GM21447 (cell line): ENCODE measurements around the gene IL31RA.

Source experiments
- ATAC-seq: cut with Tn5 transposase; IDR thresholded peaks from one replicate; pipeline ENCODE4 v1.9.1; 2021; ENCODE audit not compliant: unreplicated experiment

IL31RA gene

GRCh38 chr5:55900068-55900467 is 48.9 kb downstream of the IL31RA start:
- no peak for ATAC-seq

GRCh38 chr5:55900776-55901175 is 49.6 kb downstream of the IL31RA start:
- no peak for ATAC-seq

GRCh38 chr5:55902696-55903095 is 51.5 kb downstream of the IL31RA start:
- ATAC-seq: no peak

GRCh38 chr5:55903121-55903701 is 52.1 kb downstream of the IL31RA start:
- peak; percentile 91 for ATAC-seq

- no peak for ATAC-seq
Observed at GRCh38 chr5:55904152-55904551, 53.0 kb downstream of the IL31RA start.

GRCh38 chr5:55905251-55905650 is 54.1 kb downstream of the IL31RA start:
- no peak for ATAC-seq

- ATAC-seq: no peak
Observed at GRCh38 chr5:55907927-55908326, 56.8 kb downstream of the IL31RA start.

- ATAC-seq: no peak
Observed at GRCh38 chr5:55908804-55909203, 57.6 kb downstream of the IL31RA start.

- ATAC-seq: no peak
Observed at GRCh38 chr5:55911784-55912653, 60.9 kb downstream of the IL31RA start.

GRCh38 chr5:55913466-55914413 is 62.6 kb downstream of the IL31RA start:
- peak; percentile 95 for ATAC-seq

- ATAC-seq: no peak
Observed at GRCh38 chr5:55914971-55915370, 63.8 kb downstream of the IL31RA start.

- ATAC-seq: no peak
Observed at GRCh38 chr5:55915783-55916182, 64.6 kb downstream of the IL31RA start.

GRCh38 chr5:55916986-55917385 is 65.8 kb downstream of the IL31RA start:
- ATAC-seq: no peak

- no peak for ATAC-seq
Observed at GRCh38 chr5:55917402-55918086, 66.4 kb downstream of the IL31RA start.

GRCh38 chr5:55918087-55919035 is 67.2 kb downstream of the IL31RA start:
- no peak for ATAC-seq

- no peak for ATAC-seq
Observed at GRCh38 chr5:55919625-55920024, 68.5 kb downstream of the IL31RA start.

- no peak for ATAC-seq
Observed at GRCh38 chr5:55920784-55921183, 69.6 kb downstream of the IL31RA start.

GRCh38 chr5:55921617-55922016 is 70.5 kb downstream of the IL31RA start:
- no peak for ATAC-seq

- no peak for ATAC-seq
Observed at GRCh38 chr5:55923177-55923771, 72.1 kb downstream of the IL31RA start.
